C4-2B (cell line): Measurements from ENCODE around the gene ANKRD63.

ENCODE experiments used
- H3K27ac ChIP-seq: fragments of 450-650 bp; 2 replicates; pipeline ENCODE4 v1.5.1; 2017
- CTCF ChIP-seq: fragments of 450-650 bp; conservative IDR thresholded peaks from 2 replicates; pipeline ENCODE4 v1.5.1; 2017; ENCODE audit warnings: mild to moderate bottlenecking
- ZFX ChIP-seq: fragments of 450-650 bp; IDR thresholded peaks from 2 replicates; pipeline ENCODE4 v1.6.1; 2017

Gene ANKRD63

GRCh38 chr15:40305281-40305680 lies 22.4 kb upstream of the ANKRD63 start:
- no peak for TF ChIP-seq CTCF
- TF ChIP-seq ZFX: no peak

GRCh38 chr15:40303576-40303975 lies 20.7 kb upstream of the ANKRD63 start:
- TF ChIP-seq CTCF (no peak), ZFX (no peak)
- H3K27ac ChIP-seq: no peak overlapping the region

More at GRCh38 chr15:40305281-40305680, 22.4 kb upstream of the ANKRD63 start:
- H3K27ac ChIP-seq: no peak overlapping the region

- TF ChIP-seq ZFX: no peak
- no peak for TF ChIP-seq CTCF
- H3K27ac ChIP-seq: no peak overlapping the region
Observed at GRCh38 chr15:40302981-40303380, 20.1 kb upstream of the ANKRD63 start.

GRCh38 chr15:40302288-40302886 lies 19.5 kb upstream of the ANKRD63 start:
- no peak for TF ChIP-seq CTCF
- no peak for TF ChIP-seq ZFX
- no peak overlapping the region for H3K27ac ChIP-seq

- TF ChIP-seq ZFX: no peak
- TF ChIP-seq CTCF: no peak
- H3K27ac ChIP-seq: no peak overlapping the region
Observed at GRCh38 chr15:40301467-40302179, 18.8 kb upstream of the ANKRD63 start.

- H3K27ac ChIP-seq: no peak overlapping the region
- TF ChIP-seq ZFX (no peak), CTCF (no peak)
Observed at GRCh38 chr15:40300771-40301170, 17.9 kb upstream of the ANKRD63 start.

GRCh38 chr15:40300367-40300766 lies 17.5 kb upstream of the ANKRD63 start:
- H3K27ac ChIP-seq: no peak overlapping the region
- TF ChIP-seq CTCF: no peak
- TF ChIP-seq ZFX: no peak
